OCI-LY7 (cell line): ENCODE measurements around the gene VEPH1. TPM values are rescaled to one million over a fixed set of nuclear protein-coding genes. Genes with fewer than 3 reads are reported as not detected.

Experiments
- BruUV-seq: library from RNA; stranded (reverse); fragments of 400-500 nt; replicated peaks from 2 replicates; lab custom pipeline; 2021; lab: Mats Ljungman, UMichigan
- CTCF ChIA-PET: fragments of 300-600 bp; sonication (Branson Sonifier 250); formaldehyde crosslinking; loops from one replicate; lab custom pipeline; 2022; ENCODE audit warnings: antibody characterized with exemption; ENCODE audit not compliant: unreplicated experiment; lab: Charles Lee
- POLR2A ChIA-PET: fragments of 300-600 bp; sonication (Branson Sonifier 250); formaldehyde crosslinking; loops from one replicate; lab custom pipeline; 2022; ENCODE audit warnings: antibody characterized with exemption; lab: Charles Lee
- DNase-seq: peaks from one replicate; pipeline ENCODE4 v3.0.0-alpha.2; 2015; ENCODE audit warnings: low spot score
- H2AFZ ChIP-seq: fragments of 200-600 bp; sonication (generic), shearing (Covaris generic); 2 replicates; pipeline ENCODE4 v1.6.1; 2014; ENCODE audit warnings: mild to moderate bottlenecking, antibody characterized with exemption, low read length, moderate library complexity
- H3K27ac ChIP-seq: fragments of 200-600 bp; sonication (generic); 2 replicates; pipeline ENCODE4 v1.5.1; 2014; ENCODE audit warnings: mixed run types, low read depth, mild to moderate bottlenecking, moderate library complexity, low read length, inconsistent platforms; ENCODE audit not compliant: poor library complexity, severe bottlenecking
- H3K36me3 ChIP-seq: fragments of 200-600 bp; sonication (generic); 2 replicates; pipeline ENCODE4 v1.6.1; 2014; ENCODE audit warnings: mild to moderate bottlenecking, antibody characterized with exemption, low read length, moderate library complexity, mixed read lengths; ENCODE audit not compliant: insufficient read depth
- H3K4me1 ChIP-seq: fragments of 200-600 bp; sonication (generic); 2 replicates; pipeline ENCODE4 v1.5.1; 2014; ENCODE audit warnings: mild to moderate bottlenecking, low read length; ENCODE audit not compliant: insufficient read depth, poor library complexity, severe bottlenecking
- H3K4me2 ChIP-seq: fragments of 200-600 bp; sonication (generic); 2 replicates; pipeline ENCODE4 v1.6.1; 2014; ENCODE audit warnings: mild to moderate bottlenecking, low read length
- H3K4me3 ChIP-seq: fragments of 200-600 bp; sonication (generic); 2 replicates; pipeline ENCODE4 v1.5.1; 2014; ENCODE audit warnings: mild to moderate bottlenecking, low read depth, low read length; ENCODE audit not compliant: poor library complexity, severe bottlenecking
- H3K79me2 ChIP-seq: fragments of 200-600 bp; sonication (generic); 2 replicates; pipeline ENCODE4 v1.6.1; 2016; ENCODE audit warnings: low read depth, mild to moderate bottlenecking, low read length, moderate library complexity, mixed read lengths; ENCODE audit not compliant: insufficient read depth
- H3K9me2 ChIP-seq: fragments of 200-600 bp; sonication (generic); 2 replicates; pipeline ENCODE4 v1.6.1; 2016; ENCODE audit warnings: mild to moderate bottlenecking, low read length, mixed read lengths; ENCODE audit not compliant: insufficient read depth
- H3K9me3 ChIP-seq: fragments of 200-600 bp; sonication (generic); 2 replicates; pipeline ENCODE4 v1.6.1; 2014; ENCODE audit warnings: mild to moderate bottlenecking, mixed run types, low read length, mixed read lengths
- H4K20me1 ChIP-seq: fragments of 200-600 bp; sonication (generic); 2 replicates; pipeline ENCODE4 v1.6.1; 2014; ENCODE audit warnings: mild to moderate bottlenecking, antibody characterized with exemption, low read length, moderate library complexity, mixed read lengths; ENCODE audit not compliant: insufficient read depth
- EZH2phosphoT487 ChIP-seq: fragments of 200-600 bp; sonication (generic); IDR thresholded peaks from 2 replicates; pipeline ENCODE4 v1.6.1; 2018; ENCODE audit warnings: low read depth, borderline replicate concordance, mild to moderate bottlenecking, mixed run types, antibody characterized with exemption, low read length, moderate library complexity, mixed read lengths
- intact Hi-C: fragments of 100-400 bp; cut with micrococcal nuclease; formaldehyde crosslinking; loops from one replicate; pipeline ENCODE4 v1.10.0; 2022; ENCODE audit not compliant: unreplicated experiment
- total RNA-seq, 2 experiments: library from RNA; depleted of rRNA in 1 of 2; stranded (reverse); fragments of >200 nt in 1 of 2; shearing (Covaris generic) in 1 of 2; gene quantifications; 2 replicates each; pipeline ENCODE4 v1.2.3, GENCODE V29; 2014 to 2022
- TF ChIP-seq, protein P1 (sequence below): fragments of 200-600 bp; sonication (generic); conservative IDR thresholded peaks from 2 replicates; pipeline ENCODE4 v1.5.1; 2014; ENCODE audit warnings: mild to moderate bottlenecking, antibody characterized with exemption, low read length, moderate library complexity, mixed read lengths

VEPH1 gene
- total RNA-seq, 2 experiments from 2014 or later, result not detected

DNA sequence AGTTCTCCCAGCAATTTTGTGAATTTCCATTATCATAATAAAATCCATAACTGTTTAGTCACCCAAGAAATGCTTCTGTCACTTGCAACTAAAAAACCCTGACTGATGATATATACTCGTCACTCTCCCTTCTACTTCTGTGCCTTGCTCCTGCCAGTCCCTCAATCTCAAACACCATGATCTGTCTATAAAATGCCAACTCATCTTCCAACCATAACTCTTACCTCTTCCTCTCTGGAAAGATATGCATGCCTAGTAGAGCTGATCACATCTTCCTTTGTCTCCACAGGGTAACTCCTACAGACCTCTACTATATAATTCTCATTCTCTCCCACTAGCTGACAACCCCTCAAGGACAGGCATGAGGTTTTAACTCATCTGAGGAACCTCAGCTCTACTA is 5.2 kb upstream of the VEPH1 start:
- intact Hi-C loops, result no loop called here
- no peaks in the 10 kb centered on the region for H3K9me2 ChIP-seq
- no peak overlapping the region for H2AFZ ChIP-seq
- no peaks in the 10 kb centered on the region for H3K9me3 ChIP-seq
- H3K36me3 ChIP-seq, result no peaks in the 10 kb centered on the region
- no peak for DNase-seq
- H3K27ac ChIP-seq, result no peak overlapping the region
- ChIA-PET CTCF (no interaction called here), POLR2A (no interaction called here)
- TF ChIP-seq, protein P1, sequence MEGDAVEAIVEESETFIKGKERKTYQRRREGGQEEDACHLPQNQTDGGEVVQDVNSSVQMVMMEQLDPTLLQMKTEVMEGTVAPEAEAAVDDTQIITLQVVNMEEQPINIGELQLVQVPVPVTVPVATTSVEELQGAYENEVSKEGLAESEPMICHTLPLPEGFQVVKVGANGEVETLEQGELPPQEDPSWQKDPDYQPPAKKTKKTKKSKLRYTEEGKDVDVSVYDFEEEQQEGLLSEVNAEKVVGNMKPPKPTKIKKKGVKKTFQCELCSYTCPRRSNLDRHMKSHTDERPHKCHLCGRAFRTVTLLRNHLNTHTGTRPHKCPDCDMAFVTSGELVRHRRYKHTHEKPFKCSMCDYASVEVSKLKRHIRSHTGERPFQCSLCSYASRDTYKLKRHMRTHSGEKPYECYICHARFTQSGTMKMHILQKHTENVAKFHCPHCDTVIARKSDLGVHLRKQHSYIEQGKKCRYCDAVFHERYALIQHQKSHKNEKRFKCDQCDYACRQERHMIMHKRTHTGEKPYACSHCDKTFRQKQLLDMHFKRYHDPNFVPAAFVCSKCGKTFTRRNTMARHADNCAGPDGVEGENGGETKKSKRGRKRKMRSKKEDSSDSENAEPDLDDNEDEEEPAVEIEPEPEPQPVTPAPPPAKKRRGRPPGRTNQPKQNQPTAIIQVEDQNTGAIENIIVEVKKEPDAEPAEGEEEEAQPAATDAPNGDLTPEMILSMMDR, result no peak
- TF ChIP-seq EZH2phosphoT487, result no peak
- H3K79me2 ChIP-seq, result no peaks in the 10 kb centered on the region
- no peaks in the 10 kb centered on the region for H4K20me1 ChIP-seq
- no peak overlapping the region for H3K4me2 ChIP-seq
- H3K4me1 ChIP-seq, result no peaks in the 10 kb centered on the region
- no TSS peak for BruUV-seq
- no peak overlapping the region for H3K4me3 ChIP-seq

DNA sequence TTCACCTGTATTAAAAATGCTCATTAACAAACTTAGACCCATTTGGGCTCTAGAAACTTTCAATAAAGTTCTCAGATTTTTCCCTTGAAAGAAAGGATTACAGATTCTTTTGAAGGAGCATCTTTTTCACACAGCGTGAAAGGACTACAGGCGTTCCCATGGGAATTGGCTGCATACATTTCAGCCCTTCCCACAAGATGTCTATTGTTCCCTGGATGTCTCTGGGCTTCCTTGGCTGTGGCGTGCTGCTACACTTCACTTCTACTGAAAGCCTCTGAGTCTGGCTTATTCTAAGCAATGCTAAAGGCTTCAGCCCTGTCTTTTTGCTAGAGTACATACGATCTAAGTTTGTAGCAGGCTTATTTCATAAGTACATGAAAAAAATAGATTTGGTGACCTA is 1.4 kb downstream of the VEPH1 start:
- BruUV-seq, result no TSS peak
- no peak overlapping the region for H3K4me2 ChIP-seq
- H3K4me3 ChIP-seq, result no peak overlapping the region
- H3K9me3 ChIP-seq, result no peaks in the 10 kb centered on the region
- no peaks in the 10 kb centered on the region for H4K20me1 ChIP-seq
- no peaks in the 10 kb centered on the region for H3K9me2 ChIP-seq
- H3K4me1 ChIP-seq, result no peaks in the 10 kb centered on the region
- no peaks in the 10 kb centered on the region for H3K79me2 ChIP-seq
- intact Hi-C loops, result no loop called here
- no peak for TF ChIP-seq EZH2phosphoT487
- TF ChIP-seq, protein P1, result no peak
- CTCF ChIA-PET, result no interaction called here
- POLR2A ChIA-PET, result no interaction called here
- H3K36me3 ChIP-seq, result no peaks in the 10 kb centered on the region
- DNase-seq, result no peak
- H2AFZ ChIP-seq, result no peak overlapping the region
- H3K27ac ChIP-seq, result no peak overlapping the region

DNA sequence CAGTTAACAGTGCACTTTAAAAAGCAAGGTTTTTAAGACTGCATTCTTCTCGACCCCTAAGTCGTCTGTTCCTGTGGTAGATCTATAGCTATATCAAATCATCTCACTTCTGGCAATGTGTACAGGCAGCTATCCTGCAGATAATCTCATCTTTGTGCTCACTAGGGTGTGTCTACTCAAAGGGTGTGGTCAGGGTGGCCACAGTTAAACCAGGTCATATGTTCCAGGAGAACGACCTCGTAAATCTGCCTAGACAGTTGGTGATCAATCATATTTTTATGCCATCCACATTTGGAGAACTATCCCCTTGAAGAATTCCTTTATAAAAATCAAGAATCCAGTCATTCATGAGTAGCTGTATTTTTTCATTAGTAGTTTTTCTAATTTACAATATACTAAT is 3.0 kb downstream of the VEPH1 start:
- CTCF ChIA-PET, result no interaction called here
- no peaks in the 10 kb centered on the region for H3K4me1 ChIP-seq
- H3K9me3 ChIP-seq, result no peaks in the 10 kb centered on the region
- no peak for DNase-seq
- no peaks in the 10 kb centered on the region for H3K79me2 ChIP-seq
- no peak overlapping the region for H3K4me3 ChIP-seq
- intact Hi-C loops, result no loop called here
- no TSS peak for BruUV-seq
- no peak overlapping the region for H3K4me2 ChIP-seq
- H3K36me3 ChIP-seq, result no peaks in the 10 kb centered on the region
- no peak overlapping the region for H2AFZ ChIP-seq
- H3K9me2 ChIP-seq, result no peaks in the 10 kb centered on the region
- TF ChIP-seq EZH2phosphoT487, result no peak
- TF ChIP-seq, protein P1, result no peak
- H3K27ac ChIP-seq, result no peak overlapping the region
- POLR2A ChIA-PET, result no interaction called here
- H4K20me1 ChIP-seq, result no peaks in the 10 kb centered on the region
